Neutrophil (primary cell): ENCODE measurements around the gene METTL4.

Experiments used
- H3K27ac ChIP-seq: fragments of 200-600 bp; sonication (generic); 2 replicates; pipeline ENCODE4 v1.5.1; 2016; ENCODE audit warnings: mild to moderate bottlenecking, moderate library complexity
- H3K27me3 ChIP-seq: fragments of 200-600 bp; sonication (generic); 2 replicates; pipeline ENCODE4 v1.6.0; 2016; ENCODE audit warnings: mild to moderate bottlenecking
- H3K36me3 ChIP-seq: fragments of 200-600 bp; sonication (generic); 2 replicates; pipeline ENCODE4 v1.5.1; 2017
- H3K4me1 ChIP-seq, 2 experiments: fragments of 200-600 bp in 1 of 2; sonication (generic) in 1 of 2; 1 replicate in 1 of 2; 2 replicates in 1 of 2; pipeline versions ENCODE4 v1.5.1 to v1.6.1; 2013 to 2016; ENCODE audit warnings: low read depth in 1 of 2, low read length in 1 of 2, mild to moderate bottlenecking in 1 of 2, moderate library complexity in 1 of 2; ENCODE audit not compliant: control insufficient read depth in 1 of 2, insufficient read depth in 1 of 2
- H3K4me3 ChIP-seq, 2 experiments: fragments of 200-600 bp in 1 of 2; sonication (generic) in 1 of 2; 1 replicate in 1 of 2; 2 replicates in 1 of 2; pipeline ENCODE4 v1.5.1; 2013 to 2016; ENCODE audit warnings: low read depth in 1 of 2, low read length in 1 of 2, mild to moderate bottlenecking in 1 of 2, moderate library complexity in 1 of 2
- H3K9me3 ChIP-seq: fragments of 200-600 bp; sonication (generic); 2 replicates; pipeline ENCODE4 v1.5.1; 2016
- TF ChIP-seq, protein P1 (sequence below): fragments of 200-600 bp; sonication (generic); IDR thresholded peaks from 2 replicates; pipeline ENCODE4 v1.5.1; 2016; ENCODE audit warnings: antibody characterized with exemption

Gene METTL4

DNA sequence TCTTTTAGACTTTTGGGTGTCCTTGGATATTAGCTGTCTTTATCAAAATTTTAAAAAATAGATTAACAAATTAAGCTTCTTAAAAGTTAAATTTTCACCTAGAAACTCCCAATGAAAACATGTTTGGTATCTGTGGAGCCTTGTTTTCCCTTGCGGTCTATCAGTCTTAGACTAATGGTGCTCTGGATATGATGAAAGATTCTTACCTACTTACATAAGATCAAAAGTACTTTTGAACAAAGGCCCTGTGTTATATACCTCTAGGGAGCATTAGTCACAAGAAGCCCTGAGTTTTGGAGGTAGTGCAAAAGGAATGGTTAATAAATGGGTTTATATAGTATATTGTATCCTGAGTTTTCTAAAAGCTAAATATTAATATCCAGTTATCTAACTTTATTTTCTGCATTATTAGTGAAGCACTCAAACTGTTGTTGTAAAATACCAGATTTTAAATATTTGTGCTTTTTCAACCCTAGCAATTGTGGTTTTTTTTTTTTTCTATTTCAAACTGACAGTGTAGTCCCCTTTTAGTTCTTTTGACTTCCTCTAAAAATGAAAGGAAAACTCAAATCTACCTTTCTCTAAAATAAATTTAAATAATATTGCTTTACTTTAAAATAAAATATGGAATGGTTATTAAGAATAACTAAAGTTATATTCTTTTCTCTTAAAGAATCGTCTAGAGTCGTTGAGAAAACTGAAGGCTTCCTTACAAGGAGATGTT lies 18.2 kb upstream of the METTL4 start:
- Histone ChIP-seq H3K9me3 (no peaks in the 10 kb centered on the region), H3K27ac (peak overlapping the region; percentile 31), H3K4me3 (no peak overlapping the region), H3K36me3 (peaks cover 7% of the 10 kb centered on the region), H3K27me3 (no peaks in the 10 kb centered on the region), H3K4me1 (no peaks in the 10 kb centered on the region)
- TF ChIP-seq, protein P1, sequence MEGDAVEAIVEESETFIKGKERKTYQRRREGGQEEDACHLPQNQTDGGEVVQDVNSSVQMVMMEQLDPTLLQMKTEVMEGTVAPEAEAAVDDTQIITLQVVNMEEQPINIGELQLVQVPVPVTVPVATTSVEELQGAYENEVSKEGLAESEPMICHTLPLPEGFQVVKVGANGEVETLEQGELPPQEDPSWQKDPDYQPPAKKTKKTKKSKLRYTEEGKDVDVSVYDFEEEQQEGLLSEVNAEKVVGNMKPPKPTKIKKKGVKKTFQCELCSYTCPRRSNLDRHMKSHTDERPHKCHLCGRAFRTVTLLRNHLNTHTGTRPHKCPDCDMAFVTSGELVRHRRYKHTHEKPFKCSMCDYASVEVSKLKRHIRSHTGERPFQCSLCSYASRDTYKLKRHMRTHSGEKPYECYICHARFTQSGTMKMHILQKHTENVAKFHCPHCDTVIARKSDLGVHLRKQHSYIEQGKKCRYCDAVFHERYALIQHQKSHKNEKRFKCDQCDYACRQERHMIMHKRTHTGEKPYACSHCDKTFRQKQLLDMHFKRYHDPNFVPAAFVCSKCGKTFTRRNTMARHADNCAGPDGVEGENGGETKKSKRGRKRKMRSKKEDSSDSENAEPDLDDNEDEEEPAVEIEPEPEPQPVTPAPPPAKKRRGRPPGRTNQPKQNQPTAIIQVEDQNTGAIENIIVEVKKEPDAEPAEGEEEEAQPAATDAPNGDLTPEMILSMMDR: no peak

DNA sequence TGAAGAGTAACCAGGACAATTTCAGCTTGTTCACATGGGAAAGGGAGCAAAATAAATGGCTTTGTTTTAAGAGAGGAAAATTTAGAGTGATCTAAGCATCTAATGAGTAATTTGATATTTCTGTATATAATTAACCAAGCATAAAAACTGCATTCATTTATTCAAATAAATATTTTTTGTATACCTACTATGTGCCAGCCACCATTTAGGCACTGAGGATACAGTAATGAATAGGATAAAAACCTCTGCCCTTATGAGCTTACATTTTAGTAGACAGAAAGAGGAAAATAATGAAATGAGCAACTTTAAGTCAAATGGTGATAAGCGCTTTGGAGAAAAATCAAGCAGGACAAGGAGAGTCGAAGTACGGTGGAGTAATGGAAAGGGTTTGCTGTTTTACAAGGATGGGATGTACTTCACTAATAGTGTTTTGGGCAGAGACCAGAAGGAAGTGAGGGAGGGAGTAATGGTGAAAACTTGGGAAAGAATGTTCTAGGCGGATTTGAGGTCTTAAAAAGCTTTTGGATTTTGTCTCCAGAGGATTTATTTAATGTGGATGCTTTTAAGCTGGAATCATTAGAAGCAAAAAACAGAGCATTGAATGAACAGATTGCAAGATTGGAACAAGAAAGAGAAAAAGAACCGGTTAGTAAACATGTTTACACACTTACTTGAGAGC lies 17.5 kb upstream of the METTL4 start:
- Histone ChIP-seq H3K27me3 (no peaks in the 10 kb centered on the region), H3K9me3 (no peaks in the 10 kb centered on the region), H3K27ac (no peak overlapping the region), H3K36me3 (peaks cover 7% of the 10 kb centered on the region), H3K4me1 (no peaks in the 10 kb centered on the region), H3K4me3 (no peak overlapping the region)
- TF ChIP-seq, protein P1: no peak

GRCh38 chr18:2587788-2588187 lies 16.5 kb upstream of the METTL4 start:
- no peak overlapping the region for H3K27ac ChIP-seq
- H3K27me3 ChIP-seq: no peaks in the 10 kb centered on the region
- TF ChIP-seq, protein P1: no peak
- no peak overlapping the region for H3K4me3 ChIP-seq
- peaks cover 7% of the 10 kb centered on the region for H3K36me3 ChIP-seq
- no peaks in the 10 kb centered on the region for H3K4me1 ChIP-seq
- no peaks in the 10 kb centered on the region for H3K9me3 ChIP-seq

DNA sequence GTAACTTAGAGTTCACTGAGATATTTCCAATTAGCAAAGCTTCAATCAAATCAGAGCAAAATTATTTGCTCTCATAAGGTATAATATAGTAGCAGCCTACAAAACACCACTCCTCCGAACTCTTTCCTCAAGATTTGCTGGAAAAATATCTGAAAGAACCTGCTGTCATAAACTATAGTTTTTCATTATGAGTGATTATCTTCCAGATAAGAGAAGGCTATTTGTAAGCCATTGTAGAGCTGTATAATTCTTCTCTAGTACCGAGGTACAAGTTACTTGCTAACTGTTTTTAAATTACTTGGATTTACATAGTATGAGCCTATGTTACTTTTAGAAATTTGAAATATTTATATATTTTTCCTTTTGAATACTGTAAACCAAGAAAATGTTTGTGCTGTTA lies 2.1 kb upstream of the METTL4 start:
- TF ChIP-seq, protein P1: no peak
- Histone ChIP-seq H3K36me3 (no peaks in the 10 kb centered on the region), H3K4me3 (no peak overlapping the region), H3K27ac (peak overlapping the region; percentile 26), H3K9me3 (no peaks in the 10 kb centered on the region), H3K4me1 (peaks cover 31 to 41% of the 10 kb centered on the region in 2 experiments), H3K27me3 (no peaks in the 10 kb centered on the region)

DNA sequence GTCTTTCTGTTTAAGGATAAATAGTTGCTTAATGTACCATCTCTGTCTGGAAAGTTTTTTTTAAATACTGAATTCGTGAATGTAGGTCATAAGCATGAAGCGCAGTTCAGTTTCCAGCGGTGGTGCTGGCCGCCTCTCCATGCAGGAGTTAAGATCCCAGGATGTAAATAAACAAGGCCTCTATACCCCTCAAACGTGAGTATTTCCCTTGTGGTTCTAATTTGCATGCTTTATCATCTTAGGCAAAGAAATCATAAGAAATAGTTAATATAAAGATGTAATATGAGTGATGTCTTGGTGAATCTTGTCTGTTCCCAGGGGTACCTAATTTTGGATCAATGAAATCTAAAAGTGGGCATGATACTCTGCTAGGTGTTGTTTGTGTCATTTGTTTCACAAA lies 1.6 kb upstream of the METTL4 start:
- H3K27ac ChIP-seq: no peak overlapping the region
- no peak overlapping the region for H3K4me3 ChIP-seq
- H3K36me3 ChIP-seq: no peaks in the 10 kb centered on the region
- H3K4me1 ChIP-seq: peaks cover 31 to 41% of the 10 kb centered on the region in 2 experiments
- no peaks in the 10 kb centered on the region for H3K9me3 ChIP-seq
- no peaks in the 10 kb centered on the region for H3K27me3 ChIP-seq
- TF ChIP-seq, protein P1: no peak
